GM23248 (cell line): ENCODE measurements around the gene RCAN2. TPM values are rescaled to one million over a fixed set of nuclear protein-coding genes. Genes with fewer than 3 reads are reported as not detected.

Source experiments
- DNase-seq: peaks from one replicate; pipeline ENCODE4 v3.0.0-alpha.2; 2015
- H2AFZ ChIP-seq: fragments of 200-600 bp; sonication (generic); 2 replicates; pipeline ENCODE4 v1.6.1; 2016; ENCODE audit warnings: antibody characterized with exemption
- H3F3A ChIP-seq: fragments of 200-600 bp; sonication (generic); 2 replicates; pipeline ENCODE4 v1.6.1; 2016; ENCODE audit warnings: mild to moderate bottlenecking, antibody characterized with exemption, mixed run types; ENCODE audit not compliant: insufficient read depth
- H3K27ac ChIP-seq: fragments of 200-600 bp; sonication (generic); 2 replicates; pipeline ENCODE4 v1.5.1; 2016; ENCODE audit warnings: mild to moderate bottlenecking
- H3K27me3 ChIP-seq: fragments of 200-600 bp; sonication (generic); replicated peaks from 2 replicates; pipeline ENCODE4 v1.6.1; 2016; ENCODE audit warnings: mild to moderate bottlenecking; ENCODE audit not compliant: insufficient read depth
- H3K36me3 ChIP-seq: fragments of 200-600 bp; sonication (generic); 2 replicates; pipeline ENCODE4 v1.6.1; 2016; ENCODE audit warnings: low read depth, mild to moderate bottlenecking
- H3K4me1 ChIP-seq: fragments of 200-600 bp; sonication (generic); 2 replicates; pipeline ENCODE4 v1.6.1; 2016; ENCODE audit warnings: mild to moderate bottlenecking; ENCODE audit not compliant: insufficient read depth
- H3K4me2 ChIP-seq: fragments of 200-600 bp; sonication (generic); one replicate; pipeline ENCODE4 v1.6.1; 2016; ENCODE audit warnings: mild to moderate bottlenecking; ENCODE audit not compliant: unreplicated experiment
- H3K4me3 ChIP-seq: fragments of 200-600 bp; sonication (generic); 2 replicates; pipeline ENCODE4 v1.5.1; 2016; ENCODE audit warnings: mild to moderate bottlenecking
- H3K79me2 ChIP-seq: fragments of 200-600 bp; sonication (generic); 2 replicates; pipeline ENCODE4 v1.6.1; 2016; ENCODE audit warnings: mild to moderate bottlenecking; ENCODE audit not compliant: insufficient read depth
- H3K9ac ChIP-seq: fragments of 200-600 bp; sonication (generic); 2 replicates; pipeline ENCODE4 v1.6.1; 2016; ENCODE audit warnings: mild to moderate bottlenecking
- H3K9me2 ChIP-seq: fragments of 200-600 bp; sonication (generic); 2 replicates; pipeline ENCODE4 v1.6.1; 2016; ENCODE audit warnings: mixed run types, mild to moderate bottlenecking, moderate library complexity; ENCODE audit not compliant: insufficient read depth
- H3K9me3 ChIP-seq: fragments of 200-600 bp; sonication (generic); one replicate; pipeline ENCODE4 v1.6.1; 2017; ENCODE audit warnings: low read depth
- H4K20me1 ChIP-seq: fragments of 200-600 bp; sonication (generic); 2 replicates; pipeline ENCODE4 v1.6.0; 2016; ENCODE audit not compliant: insufficient read depth
- EZH2 ChIP-seq: fragments of 200-600 bp; sonication (generic); IDR thresholded peaks from 2 replicates; pipeline ENCODE4 v1.6.1; 2018; ENCODE audit warnings: antibody characterized with exemption, mild to moderate bottlenecking; ENCODE audit not compliant: insufficient read depth, poor library complexity, severe bottlenecking
- EZH2phosphoT487 ChIP-seq: fragments of 200-600 bp; sonication (generic); IDR thresholded peaks from 2 replicates; pipeline ENCODE4 v1.6.1; 2018; ENCODE audit warnings: antibody characterized with exemption, moderate library complexity, mild to moderate bottlenecking, low read depth; ENCODE audit not compliant: insufficient read depth
- WGBS, 2 experiments: methylation state at CpG; one replicate each; pipeline ENCODE4 v1.1.6; 2015 to 2017; ENCODE audit warnings: low lambda C conversion rate in 2 of 2, low coverage in 1 of 2; ENCODE audit errors: missing lambda C conversion rate in 2 of 2; 5-methylcytosine and 5-hydroxymethylcytosine counted together
- in situ Hi-C: fragments of 300-500 bp; cut with MboI; formaldehyde crosslinking; loops from 2 replicates; pipeline ENCODE4 v1.15.0; 2020
- polyA plus RNA-seq: library from polyadenylated mRNA; unstranded; fragments of >200 nt; fragmentation: Nextera tagmentation; extraction: Ambion mirVana; gene quantifications from 2 replicates; pipeline ENCODE4 v1.2.1, GENCODE V29; 2016
- total RNA-seq: library from RNA; depleted of rRNA; stranded (reverse); fragments of >200 nt; shearing (Covaris generic); gene quantifications from 2 replicates; pipeline ENCODE4 v1.2.3, GENCODE V29; 2014

Gene RCAN2
- total and polyA plus RNA-seq, 2 experiments from 2014 or later, result 6.5 to 8.8 TPM

DNA sequence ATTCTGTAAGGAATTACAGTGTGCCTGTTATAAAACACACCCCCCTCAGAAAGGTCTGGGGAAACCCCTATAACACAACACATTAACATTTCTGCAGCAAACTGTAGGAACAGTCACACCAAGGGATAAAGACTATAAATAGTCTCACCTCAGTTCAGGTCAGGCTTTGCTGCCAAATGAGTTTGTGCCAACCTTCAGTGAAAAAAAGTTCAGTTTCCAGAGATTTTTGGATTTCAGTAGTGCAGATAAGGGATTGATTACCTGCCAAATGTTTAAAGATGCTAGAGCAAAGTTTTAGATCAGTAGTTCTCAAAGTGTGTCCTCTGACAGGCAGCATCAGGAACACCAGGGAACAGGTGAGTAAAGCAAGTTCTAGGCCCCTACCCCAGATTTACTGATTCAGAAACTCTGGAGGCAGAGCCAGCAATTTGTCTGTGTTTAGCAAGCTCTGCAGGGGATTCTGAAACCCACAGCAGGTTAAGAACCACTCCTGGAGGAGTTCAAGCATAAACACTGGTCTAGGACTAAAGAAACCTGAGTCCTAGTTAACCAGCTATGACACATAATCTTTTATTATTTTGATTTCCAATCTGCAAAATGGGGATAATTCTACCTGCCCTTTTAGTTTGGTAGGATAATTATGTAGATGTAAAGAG, 111.0 kb downstream of the RCAN2 start:
- in situ Hi-C loops, result no loop called here
- Histone ChIP-seq H3K4me2 (no peak overlapping the region), H3K36me3 (no peaks in the 10 kb centered on the region), H2AFZ (no peak overlapping the region), H3K27ac (no peak overlapping the region), H4K20me1 (no peaks in the 10 kb centered on the region), H3K9me3 (no peaks in the 10 kb centered on the region), H3K4me1 (no peaks in the 10 kb centered on the region), H3K27me3 (no peaks in the 10 kb centered on the region), H3F3A (no peaks in the 10 kb centered on the region), H3K4me3 (no peak overlapping the region), H3K79me2 (no peaks in the 10 kb centered on the region), H3K9ac (no peak overlapping the region), H3K9me2 (no peaks in the 10 kb centered on the region)
- DNase-seq, result no peak
- TF ChIP-seq EZH2phosphoT487 (no peak), EZH2 (no peak)

DNA sequence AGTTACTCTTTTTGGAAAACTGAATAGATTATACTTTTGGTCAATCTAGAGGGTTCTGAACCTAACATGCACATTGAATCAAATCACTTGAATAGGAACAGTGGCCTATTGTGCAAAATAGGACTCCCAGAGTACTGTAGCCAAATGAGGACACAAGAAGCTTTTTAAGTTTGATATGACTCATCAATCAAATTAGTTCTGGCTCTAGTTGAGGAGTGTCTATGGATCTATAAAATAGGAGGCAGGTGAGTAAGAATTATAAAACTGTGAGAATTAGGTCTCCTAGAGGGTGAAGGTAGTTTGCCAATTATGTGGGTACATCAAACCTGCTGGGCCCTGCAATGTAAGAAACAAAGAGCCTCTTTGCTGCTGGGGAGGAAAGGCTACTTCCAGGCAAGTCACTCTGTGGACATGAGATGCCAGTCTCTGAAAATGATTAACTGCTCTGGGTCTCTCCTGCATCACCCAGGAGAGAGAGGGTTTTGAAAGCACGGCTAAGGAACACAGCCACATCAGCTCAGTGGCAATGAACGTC, 112.3 kb downstream of the RCAN2 start:
- no peaks in the 10 kb centered on the region for H3K9me2 ChIP-seq
- H3K79me2 ChIP-seq, result no peaks in the 10 kb centered on the region
- DNase-seq, result no peak
- no peak overlapping the region for H3K27ac ChIP-seq
- H4K20me1 ChIP-seq, result no peaks in the 10 kb centered on the region
- no peaks in the 10 kb centered on the region for H3K4me1 ChIP-seq
- no peaks in the 10 kb centered on the region for H3K36me3 ChIP-seq
- no peaks in the 10 kb centered on the region for H3F3A ChIP-seq
- H3K27me3 ChIP-seq, result no peaks in the 10 kb centered on the region
- no peak overlapping the region for H3K9ac ChIP-seq
- 88 to 90% methylated on average over 2 of the region's 2 CpGs for WGBS, 2 experiments
- no peak overlapping the region for H3K4me3 ChIP-seq
- in situ Hi-C loops, result no loop called here
- H3K9me3 ChIP-seq, result no peaks in the 10 kb centered on the region
- TF ChIP-seq EZH2 (no peak), EZH2phosphoT487 (no peak)
- H3K4me2 ChIP-seq, result no peak overlapping the region
- no peak overlapping the region for H2AFZ ChIP-seq

DNA sequence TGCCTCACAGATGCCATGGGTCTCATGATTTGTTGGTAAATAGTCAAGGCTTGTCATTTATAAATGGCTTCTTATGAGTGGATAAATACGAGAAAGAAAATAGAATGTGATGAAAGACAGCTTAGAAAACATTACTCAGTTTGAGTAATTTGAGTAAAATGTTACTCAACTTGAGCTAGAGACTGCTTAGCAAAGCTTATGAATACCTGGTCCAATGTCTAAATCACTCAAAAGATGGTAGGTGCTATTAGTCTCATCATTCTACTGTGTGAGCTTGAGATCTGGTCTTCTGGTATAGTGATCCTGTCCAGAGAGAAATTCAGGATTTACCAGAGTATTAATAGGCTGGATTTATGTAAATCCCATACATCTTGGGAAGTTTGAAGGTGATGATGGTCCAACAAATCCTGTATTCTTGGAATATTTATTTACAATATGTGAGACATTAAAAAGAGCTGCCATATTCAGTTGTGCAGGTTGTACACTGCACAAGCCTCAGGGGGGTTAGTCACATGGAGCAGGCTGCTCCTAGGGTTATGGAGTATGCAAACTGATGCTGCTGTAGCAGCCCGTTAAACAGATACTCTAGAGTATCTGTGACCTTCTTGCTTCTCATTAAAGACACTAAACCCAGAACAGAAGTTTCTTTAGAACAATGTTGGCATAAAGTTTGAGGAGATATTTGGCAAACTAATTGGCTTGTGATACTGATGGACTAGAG, 112.9 kb downstream of the RCAN2 start:
- Histone ChIP-seq H3K4me3 (no peak overlapping the region), H3K27me3 (no peaks in the 10 kb centered on the region), H3K4me2 (no peak overlapping the region), H3K9ac (no peak overlapping the region), H3K79me2 (no peaks in the 10 kb centered on the region), H3K4me1 (no peaks in the 10 kb centered on the region), H2AFZ (no peak overlapping the region), H4K20me1 (no peaks in the 10 kb centered on the region), H3F3A (no peaks in the 10 kb centered on the region), H3K27ac (no peak overlapping the region), H3K36me3 (no peaks in the 10 kb centered on the region), H3K9me2 (no peaks in the 10 kb centered on the region), H3K9me3 (no peaks in the 10 kb centered on the region)
- in situ Hi-C loops, result no loop called here
- DNase-seq, result no peak
- WGBS, 2 experiments, result 29 to 31% methylated on average over 2 of the region's 2 CpGs
- TF ChIP-seq EZH2phosphoT487 (no peak), EZH2 (no peak)

DNA sequence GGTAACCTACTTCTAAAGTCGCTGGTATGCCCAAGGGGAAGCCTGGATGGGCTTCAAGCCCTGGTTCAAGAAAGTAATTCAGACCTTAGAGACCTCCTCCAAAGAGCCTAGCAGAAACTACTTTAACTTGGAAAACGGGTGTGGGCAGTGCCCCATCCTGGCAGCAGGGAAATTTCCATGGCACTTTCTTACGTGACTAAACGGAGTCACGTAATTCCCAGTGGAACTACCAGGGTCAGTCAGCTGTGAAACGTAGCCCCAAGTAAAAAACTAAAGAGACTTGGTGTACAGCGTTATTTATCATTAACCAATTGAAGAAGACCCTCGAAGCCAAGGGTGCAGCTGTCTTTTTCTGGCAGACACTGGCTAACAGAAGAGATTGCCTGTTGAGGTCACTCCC, 114.0 kb downstream of the RCAN2 start:
- in situ Hi-C loops, result no loop called here
- Histone ChIP-seq H3K27me3 (no peaks in the 10 kb centered on the region), H2AFZ (no peak overlapping the region), H3F3A (no peaks in the 10 kb centered on the region), H3K4me3 (no peak overlapping the region), H3K9me3 (no peaks in the 10 kb centered on the region), H3K27ac (no peak overlapping the region), H3K79me2 (no peaks in the 10 kb centered on the region), H3K4me1 (no peaks in the 10 kb centered on the region), H3K36me3 (no peaks in the 10 kb centered on the region), H3K9ac (no peak overlapping the region), H4K20me1 (no peaks in the 10 kb centered on the region), H3K9me2 (no peaks in the 10 kb centered on the region), H3K4me2 (no peak overlapping the region)
- TF ChIP-seq EZH2phosphoT487 (no peak), EZH2 (no peak)
- WGBS, 2 experiments, result 73 to 74% methylated on average over 8 of the region's 8 CpGs
- DNase-seq, result no peak
